T follicular helper cell (primary cell): ENCODE measurements around the gene MSANTD2.

ENCODE experiments used
- DNase-seq: peaks from one replicate; pipeline ENCODE4 v3.0.0-alpha.2; 2020; ENCODE audit warnings: low read depth

The MSANTD2 gene

DNA sequence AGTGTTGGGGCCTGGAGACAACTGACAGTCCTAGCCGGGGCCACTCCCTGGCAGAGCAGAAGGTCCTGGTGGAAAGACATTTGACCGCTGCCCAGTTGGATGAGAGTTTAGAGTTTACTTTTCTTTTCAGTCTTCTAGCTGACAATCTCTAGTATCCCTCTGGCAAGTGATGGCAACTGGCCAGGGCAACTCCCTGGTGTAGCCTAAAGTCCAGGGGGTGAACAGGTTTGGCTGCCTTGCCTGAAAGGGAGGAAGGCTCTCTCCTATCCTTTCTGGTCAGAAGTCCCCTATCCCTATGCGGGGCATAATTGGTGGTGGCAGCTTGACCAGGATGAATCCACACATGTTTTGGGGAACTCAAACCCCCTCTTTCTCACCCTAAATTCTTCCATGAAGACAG, 16.8 kb upstream of the MSANTD2 start:
- no peak for DNase-seq

DNA sequence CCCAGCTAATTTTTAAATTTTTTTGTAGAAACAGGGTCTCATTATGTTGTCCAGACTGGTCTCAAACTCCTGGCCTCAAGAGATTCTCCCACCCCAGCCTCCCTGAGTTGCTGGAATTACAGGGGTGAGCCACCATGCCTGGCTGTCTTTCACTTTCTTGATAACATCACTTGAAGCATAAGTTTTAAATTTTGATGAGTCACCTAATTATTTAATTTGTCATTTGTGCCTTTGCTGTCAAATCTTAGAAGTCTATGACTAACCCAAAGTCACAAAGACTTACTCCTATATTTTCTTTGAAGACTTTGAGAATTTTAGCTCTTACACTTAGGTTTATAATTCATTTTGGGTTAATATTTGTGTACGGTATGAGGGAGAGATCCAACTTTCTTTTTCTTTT, 14.5 kb upstream of the MSANTD2 start:
- DNase-seq: no peak

DNA sequence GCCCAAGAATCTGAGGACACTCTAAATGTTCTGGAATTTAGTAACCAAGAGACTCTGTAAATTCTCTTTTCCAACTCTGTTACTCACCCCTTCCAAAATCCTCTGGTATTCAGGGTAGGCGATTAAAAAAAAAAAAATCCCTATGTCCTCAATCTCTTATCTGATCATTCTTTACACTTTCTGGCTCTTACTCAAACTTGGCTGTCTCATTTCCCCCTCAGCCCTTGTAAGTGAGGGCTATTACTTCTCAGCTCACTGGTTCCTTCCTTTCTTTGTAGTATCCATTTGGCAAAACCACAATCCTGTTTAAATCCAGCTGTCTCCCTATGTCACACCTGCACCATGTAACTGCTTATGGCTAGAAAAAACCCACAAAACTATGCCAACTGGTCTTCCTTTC, 12.7 kb upstream of the MSANTD2 start:
- DNase-seq: no peak

DNA sequence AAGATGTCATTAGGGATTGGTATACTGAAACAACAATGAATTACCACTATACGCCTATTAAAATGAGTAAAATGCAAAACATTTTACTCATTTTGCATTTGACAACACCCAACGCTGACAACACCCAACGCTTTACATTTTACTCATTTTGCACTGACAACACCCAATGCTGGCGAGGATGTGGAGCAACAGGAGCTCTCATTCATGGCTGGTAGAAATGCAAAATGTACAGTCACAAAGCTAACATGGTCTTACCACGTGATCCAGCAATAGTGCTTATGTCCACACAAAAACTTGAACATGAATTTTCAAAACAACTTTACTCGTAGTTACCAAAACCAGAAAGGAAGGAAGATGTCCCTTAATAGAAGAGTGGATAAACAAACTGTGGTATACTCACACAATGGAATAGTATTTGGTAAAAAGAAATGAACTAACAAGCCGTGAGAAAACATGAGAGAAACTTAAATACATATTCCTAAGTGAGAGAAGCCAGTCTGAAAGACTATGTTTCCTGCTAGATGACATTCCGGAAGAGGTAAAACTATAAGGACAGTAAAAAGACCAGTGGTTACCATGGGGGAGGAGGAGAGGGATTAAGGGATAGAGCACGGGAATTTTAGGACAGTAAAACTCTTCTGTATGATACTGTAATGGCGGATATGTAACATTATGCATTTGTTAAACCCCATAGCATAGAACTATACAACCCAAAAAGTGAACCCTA, 11.4 kb upstream of the MSANTD2 start:
- no peak for DNase-seq

DNA sequence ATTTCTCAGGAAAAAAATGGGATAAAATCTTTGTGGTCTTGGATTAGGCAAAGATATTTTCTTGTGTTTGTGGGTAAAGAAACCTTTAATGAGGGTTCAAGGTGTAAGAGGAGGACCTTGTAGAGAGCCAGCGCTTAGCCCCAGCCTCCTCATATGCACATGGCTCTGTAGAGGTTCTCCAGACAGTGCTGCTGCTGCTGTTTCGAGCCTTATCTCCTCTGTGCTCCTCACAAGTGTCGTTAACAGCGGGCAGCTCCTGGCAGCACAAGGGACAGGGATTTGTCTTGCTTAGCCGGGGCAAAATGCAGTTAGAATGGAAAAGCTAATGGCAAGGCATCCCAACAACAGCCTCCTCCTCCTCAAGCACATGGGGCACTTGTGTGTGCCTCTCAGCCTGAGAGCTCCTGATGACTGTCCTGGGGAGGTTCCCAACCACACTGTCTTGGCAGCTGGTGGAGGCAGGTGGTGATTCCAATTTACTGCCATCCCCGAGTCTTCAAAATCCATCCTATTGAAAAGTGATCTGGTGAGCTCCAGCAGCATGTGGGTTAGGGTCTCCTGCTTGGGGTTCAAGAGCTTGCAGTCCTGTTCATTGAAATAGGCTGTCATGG, 7.6 kb upstream of the MSANTD2 start:
- no peak for DNase-seq

DNA sequence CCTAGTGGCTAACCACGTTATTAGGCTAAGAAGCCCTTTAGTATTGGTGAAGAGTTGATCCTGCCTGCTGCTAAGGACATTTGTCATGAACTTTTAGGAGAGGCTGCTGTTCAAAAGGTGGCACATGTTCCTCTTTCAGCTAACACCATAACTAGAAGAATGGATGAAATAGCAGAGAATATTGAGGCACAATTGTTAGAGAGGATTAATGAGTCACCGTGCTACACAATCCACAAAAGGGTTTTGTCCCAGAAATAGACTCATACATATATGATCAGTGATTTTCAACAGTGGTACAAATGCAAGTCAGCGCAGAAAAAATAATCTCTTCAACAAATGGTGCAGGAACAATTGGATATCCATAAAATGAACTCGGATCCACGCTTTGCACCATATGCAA, 7.0 kb upstream of the MSANTD2 start:
- DNase-seq: no peak

DNA sequence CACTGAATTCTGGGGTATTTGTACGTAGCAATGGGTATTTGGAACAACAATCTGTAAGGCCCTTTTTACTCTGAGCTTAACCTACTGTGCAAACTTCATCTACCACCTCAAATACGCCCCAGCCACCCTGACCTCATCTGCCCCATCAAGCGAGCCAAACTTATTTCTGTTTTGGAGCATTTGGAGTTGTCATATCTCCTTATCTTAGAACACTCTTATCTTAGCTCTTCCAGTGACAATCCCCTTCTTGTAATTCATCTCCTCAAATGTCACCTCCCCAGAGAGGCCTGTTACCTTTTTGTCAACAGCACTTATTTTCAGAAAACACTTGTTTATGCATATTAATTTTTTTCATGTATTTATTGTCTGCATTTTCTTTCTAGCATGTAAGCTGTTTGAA, 4.7 kb upstream of the MSANTD2 start:
- DNase-seq: no peak

DNA sequence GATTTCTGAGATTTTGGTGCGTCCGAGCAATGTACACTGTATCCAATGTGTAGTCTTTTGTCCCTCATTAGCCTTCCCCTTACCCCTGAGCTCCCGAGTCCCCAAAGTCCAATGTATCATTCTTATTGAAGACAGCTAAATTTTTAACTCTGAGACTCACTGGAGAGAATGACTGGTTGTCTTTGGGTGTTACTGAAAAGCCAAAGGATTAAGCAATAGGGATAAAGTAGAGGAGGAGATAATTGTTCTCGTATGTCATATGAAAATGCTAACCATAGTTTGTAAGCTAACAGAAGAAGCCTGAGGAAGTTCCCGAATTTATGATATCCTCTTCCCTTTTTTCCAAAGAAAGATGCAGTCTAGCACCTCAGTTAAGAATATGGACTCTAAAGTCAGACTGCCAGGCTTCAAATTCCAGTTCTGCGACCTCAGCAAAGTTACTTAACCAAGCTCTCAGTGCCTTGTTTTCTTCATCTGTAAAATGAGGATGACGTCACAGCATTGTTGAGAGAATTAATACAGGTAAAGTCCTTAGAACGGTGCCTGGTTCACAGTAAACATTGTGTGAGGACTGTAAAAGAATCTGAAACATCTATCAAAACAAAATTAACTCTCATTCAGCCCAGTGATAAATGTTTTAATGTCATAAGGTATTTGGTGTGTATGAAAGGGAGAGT, 1.6 kb upstream of the MSANTD2 start:
- no peak for DNase-seq

DNA sequence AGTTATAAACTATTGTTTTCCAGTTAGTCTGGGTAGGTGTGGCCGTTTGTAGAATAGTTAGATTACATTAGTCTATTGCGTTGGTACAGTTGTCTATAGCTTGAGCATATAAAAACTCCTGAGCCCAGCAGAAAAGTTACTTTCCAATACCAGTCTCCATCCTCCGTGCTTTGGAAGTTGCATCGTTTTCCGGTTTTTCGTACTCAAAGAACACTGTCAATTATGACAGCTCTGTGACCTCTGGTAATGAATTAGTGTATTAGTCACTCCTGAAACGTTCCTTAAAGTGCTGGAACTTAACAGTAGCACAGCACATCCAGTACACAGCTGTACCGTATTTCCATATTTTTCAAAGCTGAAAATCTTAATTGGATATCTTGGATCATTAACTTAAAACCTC, 808 bp upstream of the MSANTD2 start:
- DNase-seq: no peak

DNA sequence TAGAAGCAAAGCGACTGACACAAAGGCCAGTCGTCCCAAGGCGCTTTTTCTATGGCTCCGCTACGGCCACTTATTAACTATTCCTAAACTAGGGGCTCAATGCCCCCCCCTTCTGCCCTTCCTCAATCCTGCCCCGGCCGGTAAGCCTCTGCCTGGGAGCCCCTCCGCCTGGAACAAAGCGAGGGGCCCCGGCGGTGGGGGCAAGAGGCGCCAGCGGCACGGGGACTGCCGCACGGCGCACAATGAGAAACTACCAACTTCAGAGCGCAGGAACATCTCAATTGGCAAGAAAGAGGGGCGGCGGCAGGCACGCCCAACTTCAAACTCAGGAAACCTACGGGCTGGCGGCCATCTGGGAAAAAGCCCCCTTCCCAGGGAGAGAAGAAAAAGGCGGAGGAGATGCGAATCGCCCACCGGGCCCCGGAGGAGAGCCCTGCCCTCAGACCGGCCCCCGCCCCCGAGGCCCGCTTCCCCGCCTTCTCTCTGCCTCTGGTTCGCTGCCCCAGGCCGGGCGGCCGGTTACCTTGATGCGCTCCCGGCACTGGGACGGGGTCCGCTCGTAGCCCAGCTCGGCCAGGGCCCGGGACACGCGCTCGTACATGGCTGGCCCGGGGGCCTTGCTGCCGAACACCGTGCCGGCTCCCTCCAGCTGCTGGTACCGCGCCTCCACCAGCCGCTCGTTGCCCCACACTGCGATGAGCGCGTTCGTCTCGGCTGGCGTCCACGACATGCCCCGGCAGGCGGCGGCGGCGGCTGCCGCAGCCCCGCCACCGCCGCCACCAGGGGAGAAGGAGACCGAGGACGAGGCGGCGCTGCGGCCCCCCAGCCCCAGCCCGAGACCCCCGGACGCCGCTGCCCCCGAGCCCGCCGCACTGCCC, 619 bp downstream of the MSANTD2 start:
- peak; percentile 24 for DNase-seq

DNA sequence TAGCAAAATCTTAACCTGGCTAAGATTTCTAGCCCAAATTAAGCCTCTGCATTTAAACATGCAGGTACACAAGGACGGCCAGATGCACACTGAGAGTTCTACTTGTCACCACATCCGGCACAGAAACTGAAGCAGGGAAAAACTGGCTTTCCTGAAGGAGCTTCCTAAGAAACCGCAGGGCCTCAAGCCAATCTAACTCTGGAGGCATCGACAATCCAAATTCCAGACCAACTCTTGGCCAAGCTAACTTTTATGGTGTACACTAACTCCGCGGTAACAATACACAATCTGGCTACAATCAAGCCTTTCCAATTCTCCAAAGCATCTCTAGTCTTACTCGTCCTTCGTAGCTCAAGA, 1.2 kb downstream of the MSANTD2 start:
- DNase-seq: no peak

DNA sequence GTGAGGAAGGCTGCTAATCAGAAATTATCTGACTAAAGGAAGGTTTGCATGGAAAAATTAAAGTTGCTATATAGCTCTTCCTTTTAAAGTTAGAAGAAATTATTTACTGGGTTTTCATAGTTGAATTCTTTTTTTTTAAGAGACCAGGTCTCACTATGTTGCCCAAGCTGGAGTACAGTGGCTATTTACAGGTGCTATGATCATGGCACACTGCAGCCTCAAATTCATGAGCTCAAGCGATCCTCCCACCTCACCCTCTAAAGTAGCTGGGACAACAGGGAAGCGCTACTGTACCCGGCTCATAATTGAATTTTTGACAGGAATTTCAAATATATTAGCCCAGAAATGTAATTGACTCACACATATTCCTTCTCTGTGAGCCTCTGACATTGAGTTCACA, 3.9 kb downstream of the MSANTD2 start:
- DNase-seq: no peak

DNA sequence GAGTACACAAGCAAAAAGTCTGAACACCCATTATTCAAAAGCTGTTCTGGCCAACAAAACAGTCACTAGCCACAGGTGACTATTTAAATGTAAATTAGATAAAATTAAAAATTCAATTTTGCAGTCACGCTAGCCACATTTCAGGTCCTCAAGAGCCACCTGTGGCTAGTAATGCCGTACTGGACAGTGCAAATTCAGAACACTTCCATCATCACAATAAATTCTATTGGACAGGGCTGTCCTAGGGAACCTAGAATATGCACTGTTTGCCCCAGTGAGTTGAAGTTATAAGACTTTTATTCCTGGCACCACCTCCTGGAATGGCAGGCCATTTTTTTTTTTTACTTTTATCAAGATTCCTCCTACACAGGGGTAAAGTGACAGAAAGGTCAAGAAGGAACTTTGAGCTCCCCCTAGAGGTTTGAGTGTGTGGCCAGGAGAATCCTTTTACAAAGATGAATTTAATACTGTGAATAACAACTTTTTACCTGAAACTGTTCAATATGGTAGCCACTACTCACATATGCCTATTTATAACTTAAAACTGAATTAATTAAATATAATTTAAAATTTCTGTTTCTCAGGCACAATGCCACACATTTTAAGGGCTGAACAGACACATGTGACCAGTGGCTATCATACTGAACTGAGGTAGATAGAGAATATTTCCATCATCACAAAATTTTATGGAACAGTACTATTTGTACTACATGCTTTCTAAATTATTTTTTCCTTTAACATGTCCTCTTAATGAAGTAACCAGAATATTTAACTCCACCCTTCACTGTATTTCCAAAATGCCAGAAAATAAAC, 6.5 kb downstream of the MSANTD2 start:
- no peak for DNase-seq

DNA sequence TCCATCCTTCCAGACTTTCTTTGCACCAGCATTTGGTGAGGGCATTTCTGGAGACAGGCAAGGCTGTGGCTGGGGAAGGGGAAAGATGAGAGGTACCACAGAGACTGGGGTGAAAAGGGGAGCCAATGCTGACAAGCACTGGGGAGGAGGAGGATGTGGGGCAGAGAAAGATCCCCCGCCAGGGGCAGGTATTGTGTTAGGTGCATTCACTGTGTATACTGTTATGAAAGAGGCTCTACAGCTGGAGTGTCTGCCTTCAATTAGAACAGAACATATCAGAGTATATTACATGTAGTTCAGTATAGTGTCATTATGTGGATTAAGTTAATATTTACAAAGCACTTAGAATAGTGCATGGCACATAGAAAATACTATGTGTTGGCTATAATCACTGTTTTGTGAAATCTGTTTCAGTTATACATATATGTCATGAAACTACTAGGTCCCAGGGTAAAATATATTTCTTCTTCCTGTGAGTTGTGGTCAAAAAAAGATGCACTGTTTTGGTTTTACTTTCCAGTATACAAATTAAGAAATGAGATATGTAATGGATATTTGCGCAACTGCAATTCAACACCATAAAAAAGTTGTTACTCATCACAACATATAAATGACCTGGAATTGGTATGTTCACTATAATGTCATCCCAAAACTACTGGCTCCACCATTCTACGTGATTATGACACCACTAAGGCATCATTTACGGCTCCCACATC, 8.4 kb downstream of the MSANTD2 start:
- DNase-seq: no peak

DNA sequence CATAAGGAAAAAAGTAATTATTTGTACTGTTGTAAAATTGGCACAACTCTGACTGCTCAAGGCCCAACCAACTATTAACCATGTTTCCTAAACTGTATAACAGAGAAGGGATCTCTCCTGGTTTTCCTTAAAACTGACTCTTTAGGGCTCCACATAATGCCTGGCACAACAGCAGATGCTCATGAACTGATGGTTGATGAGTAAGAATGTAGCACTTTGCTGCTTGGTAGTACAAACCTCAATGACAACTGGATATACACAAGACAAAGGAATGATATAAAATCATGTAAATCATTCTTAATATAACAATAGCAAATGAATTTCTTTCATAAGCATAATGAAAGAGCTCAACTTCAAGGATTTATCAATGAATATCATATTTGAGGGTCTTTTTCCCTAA, 11.7 kb downstream of the MSANTD2 start:
- no peak for DNase-seq

DNA sequence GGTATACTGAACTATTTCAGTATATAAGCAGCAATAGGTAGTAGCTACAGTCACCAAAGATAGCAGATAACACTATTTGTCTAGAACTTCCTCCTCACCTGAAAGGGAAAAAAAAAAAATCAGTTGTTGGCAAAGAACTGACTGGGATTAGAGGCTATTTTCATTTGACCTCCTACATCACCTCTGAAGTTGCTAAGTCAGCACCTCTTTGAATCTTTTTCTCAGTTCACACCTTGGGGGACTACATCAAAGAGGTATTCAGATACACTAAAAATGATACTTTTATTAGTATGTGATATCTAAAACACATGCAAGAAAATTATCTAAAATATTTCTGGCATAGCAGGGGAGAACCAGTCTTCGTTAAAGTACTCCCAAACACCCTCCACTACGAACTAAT, 16.2 kb downstream of the MSANTD2 start:
- DNase-seq: no peak

DNA sequence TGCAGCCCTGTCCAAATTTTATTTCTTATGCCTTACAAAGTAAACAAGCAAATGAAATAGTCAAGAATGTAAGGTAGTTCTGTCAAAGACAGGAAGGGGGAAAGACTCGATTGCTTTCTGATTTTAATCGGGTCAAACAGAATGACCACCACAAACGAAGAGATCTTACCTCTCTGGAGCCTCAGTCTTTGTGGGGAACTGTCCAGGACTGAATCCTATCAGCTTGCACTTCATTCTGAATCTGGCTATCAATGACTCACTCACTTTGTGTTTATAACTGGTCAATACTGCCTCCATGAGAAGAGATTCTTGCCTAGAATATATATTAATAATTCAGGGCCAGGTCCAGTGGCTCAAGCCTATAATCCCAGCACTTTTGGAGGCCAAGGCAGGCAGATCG, 17.2 kb downstream of the MSANTD2 start:
- no peak for DNase-seq

DNA sequence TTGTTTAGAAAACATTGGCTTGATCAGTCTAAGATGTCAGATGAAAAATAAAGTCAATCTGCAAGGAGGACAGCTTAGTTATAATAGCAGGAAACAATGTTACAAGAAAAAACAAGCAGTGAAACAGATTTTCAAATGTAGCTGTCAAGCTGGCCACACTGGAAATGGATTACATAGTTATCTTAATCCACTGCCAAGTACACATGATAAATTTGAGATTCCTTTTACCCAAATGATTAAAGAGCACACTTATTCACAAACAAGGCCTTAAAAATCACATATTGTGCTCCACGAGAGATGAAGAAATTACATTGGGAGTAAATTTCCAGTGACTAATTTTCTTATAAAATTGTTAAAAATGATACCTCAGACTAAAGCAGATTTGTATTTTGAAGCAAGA, 20.6 kb downstream of the MSANTD2 start:
- no peak for DNase-seq

DNA sequence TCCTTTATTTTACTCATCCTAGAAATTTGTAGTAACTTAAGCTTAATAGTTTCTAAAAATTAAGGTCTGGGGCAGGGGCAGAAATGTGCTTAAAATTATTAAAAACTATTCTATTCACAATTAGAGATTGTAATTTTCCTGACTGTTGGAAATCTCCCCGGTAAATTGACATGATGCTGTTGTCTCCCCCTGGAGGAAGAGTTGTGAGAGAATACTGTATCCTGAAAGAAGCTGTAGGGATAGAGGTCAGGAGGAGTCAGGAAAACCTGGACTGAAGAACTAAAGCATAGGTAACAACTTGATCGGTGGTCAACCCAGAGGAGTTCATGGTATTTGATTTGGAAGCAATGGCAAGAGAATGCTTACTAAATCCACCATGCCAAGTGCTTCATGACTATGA, 21.9 kb downstream of the MSANTD2 start:
- no peak for DNase-seq

DNA sequence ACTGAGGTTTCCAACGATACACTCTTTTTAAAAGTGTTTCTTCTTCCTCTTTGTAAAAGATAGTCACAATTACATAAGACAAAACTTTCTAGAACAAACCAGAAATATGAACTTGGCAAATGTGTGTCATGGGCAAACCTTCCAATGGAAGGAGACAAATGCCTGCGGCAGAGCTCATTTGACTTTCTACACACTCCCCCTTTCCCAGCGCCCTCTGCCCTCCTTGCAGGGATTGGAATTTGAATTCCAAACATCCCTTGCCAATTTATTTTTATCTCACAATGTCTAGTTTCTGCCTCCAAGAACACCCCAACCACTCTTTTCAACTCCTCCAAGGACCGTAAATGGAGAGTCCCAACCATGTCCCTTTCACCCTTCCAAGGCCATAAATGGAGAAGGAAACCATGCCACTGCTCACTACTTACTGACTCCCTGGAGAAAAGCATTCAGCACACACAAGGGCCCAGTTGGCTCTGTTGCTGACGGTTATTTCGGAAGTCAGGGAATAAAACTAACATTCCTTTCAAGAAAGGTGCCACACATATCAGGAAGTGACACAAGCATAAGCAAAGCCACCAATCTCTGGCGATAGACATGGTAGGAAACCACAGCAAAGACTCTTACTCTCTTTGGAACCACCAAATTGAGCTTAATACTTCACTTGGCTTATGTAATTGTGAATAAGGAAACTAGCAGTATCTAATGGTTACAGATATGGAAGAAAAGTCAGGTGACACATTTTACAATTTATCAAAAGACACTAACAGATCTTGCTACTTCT, 23.2 kb downstream of the MSANTD2 start:
- no peak for DNase-seq
